ENCODE measurements around the gene TRIM3.
"Not testable (repeated sequence)": the region's sequence is repeated elsewhere in the genome, so short reads cannot be mapped to it uniquely, and the experiment has no call there.

Gene TRIM3

GRCh38 chr11:6473451-6474412 lies at the start of gene TRIM3:
TSS of gene TRIM3 (minus strand) at chr11:6473941. CDS start at chr11:6465695, 8,246 bp downstream.
- DNase-seq = peak; percentile 57

GRCh38 chr11:6523253-6523652 lies 49.5 kb upstream of the TRIM3 start:
- DNase-seq = no peak

GRCh38 chr11:6521946-6522345 lies 48.2 kb upstream of the TRIM3 start:
- DNase-seq = not testable (repeated sequence)

- DNase-seq = no peak
Observed at GRCh38 chr11:6520265-6520664, 46.5 kb upstream of the TRIM3 start.

- DNase-seq = no peak
Observed at GRCh38 chr11:6516865-6517264, 43.1 kb upstream of the TRIM3 start.

- DNase-seq = no peak
Observed at GRCh38 chr11:6505577-6506240, 32.0 kb upstream of the TRIM3 start.

GRCh38 chr11:6504166-6504565 lies 30.4 kb upstream of the TRIM3 start:
- no peak for DNase-seq

GRCh38 chr11:6502382-6502781 lies 28.6 kb upstream of the TRIM3 start:
- DNase-seq = no peak

GRCh38 chr11:6498544-6498943 lies 24.8 kb upstream of the TRIM3 start:
- no peak for DNase-seq

- DNase-seq = no peak
Observed at GRCh38 chr11:6498121-6498520, 24.4 kb upstream of the TRIM3 start.

GRCh38 chr11:6497069-6497839 lies 23.5 kb upstream of the TRIM3 start, which contains the start of gene DNHD1:
TSS of gene DNHD1 (plus strand) at chr11:6497280. CDS start at chr11:6498216, 936 bp downstream.
- no peak for DNase-seq

- DNase-seq = no peak
Observed at GRCh38 chr11:6489306-6489705, 15.6 kb upstream of the TRIM3 start.

GRCh38 chr11:6488821-6489220 lies 15.1 kb upstream of the TRIM3 start:
- no peak for DNase-seq

GRCh38 chr11:6488342-6488741 lies 14.6 kb upstream of the TRIM3 start:
- no peak for DNase-seq

- no peak for DNase-seq
Observed at GRCh38 chr11:6486938-6487337, 13.2 kb upstream of the TRIM3 start.

GRCh38 chr11:6486256-6486655 lies 12.5 kb upstream of the TRIM3 start:
- DNase-seq = no peak

- no peak for DNase-seq
Observed at GRCh38 chr11:6485661-6486060, 11.9 kb upstream of the TRIM3 start.

GRCh38 chr11:6483015-6483414 lies 9.3 kb upstream of the TRIM3 start:
- DNase-seq = no peak

- DNase-seq = no peak
Observed at GRCh38 chr11:6482441-6482840, 8.7 kb upstream of the TRIM3 start.

- DNase-seq = no peak
Observed at GRCh38 chr11:6481924-6482275, 8.2 kb upstream of the TRIM3 start.

- peak; percentile 95 for DNase-seq
Observed at GRCh38 chr11:6481012-6481923, 7.5 kb upstream of the TRIM3 start, which contains the start of the genes ARFIP2 and TIMM10B. TSS of gene ARFIP2 (minus strand) at chr11:6481331. CDS start at chr11:6480421, 910 bp downstream. TSS of gene TIMM10B (plus strand) at chr11:6481501. CDS start at chr11:6481517, 16 bp downstream.

Measured in NCI-H1048 (cell line).